ENCODE results near the gene MIS18A. TPM values are rescaled to one million over a fixed set of nuclear protein-coding genes. Genes with fewer than 3 reads are reported as not detected.
"Not testable (repeated sequence)": the region's sequence is repeated elsewhere in the genome, so short reads cannot be mapped to it uniquely, and the experiment has no call there.

The MIS18A gene
- total and polyA plus RNA-seq, 7 donors, result 2.4 to 12.0 (median 6.4) TPM

DNA sequence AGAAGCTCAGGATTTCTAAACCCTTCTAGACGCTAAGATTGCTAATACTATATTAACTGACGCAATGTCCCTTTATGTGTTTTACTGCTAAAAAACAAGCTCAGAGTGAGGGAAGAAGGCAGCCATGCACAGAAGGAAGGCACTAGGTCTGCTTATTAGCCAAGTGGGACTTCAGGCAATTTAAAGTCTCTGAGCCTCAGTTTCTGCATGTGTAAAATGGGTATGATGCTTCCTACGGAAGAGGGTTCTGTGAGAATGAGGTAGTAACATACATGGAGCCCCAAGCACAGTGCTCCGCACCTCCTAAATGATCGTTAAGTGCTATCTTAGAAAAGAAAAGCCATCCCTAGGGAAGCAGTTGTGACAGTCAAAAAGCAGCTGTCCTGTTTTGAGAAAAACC lies 16.9 kb downstream of the MIS18A start:
- peaks cover 0 to 14% (median 13%) of the 10 kb centered on the region in 4 donors for H3K4me1 ChIP-seq
- no peak for DNase-seq
- H3K9me3 ChIP-seq, result no peaks in the 10 kb centered on the region
- peaks cover 0 to 2% (median 0%) of the 10 kb centered on the region in 4 donors for H3K36me3 ChIP-seq
- TF ChIP-seq POLR2AphosphoS5 (IDR thresholded peaks at IDR 0.05), result no peak
- no peak for TF ChIP-seq EP300 (IDR thresholded peaks at IDR 0.05)
- intact Hi-C loops (cut with DNase I), result no loop called here
- no peaks in the 10 kb centered on the region for H3K27me3 ChIP-seq
- no peak overlapping the region for H3K27ac ChIP-seq
- 93 to 95% methylated on average over 5 of the region's 5 CpGs for WGBS, 2 donors
- no peak overlapping the region for H3K4me3 ChIP-seq

DNA sequence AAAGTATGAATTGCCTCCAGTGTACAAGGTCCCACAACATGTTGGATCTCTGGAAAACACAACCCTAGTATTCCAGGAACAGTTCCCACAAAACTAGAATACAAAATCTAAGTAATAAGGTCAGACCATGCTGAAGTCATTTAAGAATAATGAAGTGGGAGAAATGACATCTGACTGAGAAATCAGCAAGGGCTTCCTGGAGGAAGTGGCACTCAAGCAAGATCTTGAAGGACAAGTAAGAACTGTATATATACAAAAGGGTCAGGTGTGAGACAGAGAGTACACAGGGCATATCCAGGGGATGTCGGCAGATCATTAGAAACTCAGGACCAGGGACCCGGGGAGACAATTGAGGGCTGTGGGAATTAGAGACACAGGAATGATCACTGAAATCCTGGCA lies 18.7 kb downstream of the MIS18A start:
- Histone ChIP-seq H3K36me3 (no peaks in the 10 kb centered on the region), H3K9me3 (no peaks in the 10 kb centered on the region), H3K4me3 (no peak overlapping the region), H3K27me3 (no peaks in the 10 kb centered on the region), H3K4me1 (peaks cover 0 to 27% (median 23%) of the 10 kb centered on the region in 4 donors), H3K27ac (no peak overlapping the region)
- intact Hi-C loops (cut with DNase I), result no loop called here
- TF ChIP-seq, protein P1, sequence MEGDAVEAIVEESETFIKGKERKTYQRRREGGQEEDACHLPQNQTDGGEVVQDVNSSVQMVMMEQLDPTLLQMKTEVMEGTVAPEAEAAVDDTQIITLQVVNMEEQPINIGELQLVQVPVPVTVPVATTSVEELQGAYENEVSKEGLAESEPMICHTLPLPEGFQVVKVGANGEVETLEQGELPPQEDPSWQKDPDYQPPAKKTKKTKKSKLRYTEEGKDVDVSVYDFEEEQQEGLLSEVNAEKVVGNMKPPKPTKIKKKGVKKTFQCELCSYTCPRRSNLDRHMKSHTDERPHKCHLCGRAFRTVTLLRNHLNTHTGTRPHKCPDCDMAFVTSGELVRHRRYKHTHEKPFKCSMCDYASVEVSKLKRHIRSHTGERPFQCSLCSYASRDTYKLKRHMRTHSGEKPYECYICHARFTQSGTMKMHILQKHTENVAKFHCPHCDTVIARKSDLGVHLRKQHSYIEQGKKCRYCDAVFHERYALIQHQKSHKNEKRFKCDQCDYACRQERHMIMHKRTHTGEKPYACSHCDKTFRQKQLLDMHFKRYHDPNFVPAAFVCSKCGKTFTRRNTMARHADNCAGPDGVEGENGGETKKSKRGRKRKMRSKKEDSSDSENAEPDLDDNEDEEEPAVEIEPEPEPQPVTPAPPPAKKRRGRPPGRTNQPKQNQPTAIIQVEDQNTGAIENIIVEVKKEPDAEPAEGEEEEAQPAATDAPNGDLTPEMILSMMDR (IDR thresholded peaks at IDR 0.05), result no peak
- no peak for TF ChIP-seq EP300 (IDR thresholded peaks at IDR 0.05)
- no peak for TF ChIP-seq POLR2A (IDR thresholded peaks at IDR 0.05)
- TF ChIP-seq POLR2AphosphoS5 (IDR thresholded peaks at IDR 0.05), result no peak
- 82 to 85% methylated on average over 2 of the region's 2 CpGs for WGBS, 2 donors
- no peak for DNase-seq

DNA sequence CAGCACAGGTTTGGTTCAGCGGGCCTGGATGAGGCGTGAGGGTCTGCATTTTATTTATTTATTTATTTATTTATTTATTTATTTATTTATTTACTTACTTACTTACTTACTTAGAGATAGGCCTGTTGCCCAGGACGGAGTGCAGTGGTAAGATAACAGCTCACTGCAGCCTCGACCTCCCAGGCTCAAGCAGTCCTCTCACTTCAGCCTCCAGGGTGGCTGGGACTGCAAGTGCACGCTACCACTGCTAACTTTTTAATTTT lies 20.1 kb downstream of the MIS18A start:
- not testable (repeated sequence) for DNase-seq, H3K27me3 ChIP-seq, H3K27ac ChIP-seq, H3K4me3 ChIP-seq, H3K36me3 ChIP-seq, H3K9me3 ChIP-seq
- intact Hi-C loops (cut with DNase I), result loop anchor here (1.0 to 10.0 kb wide), 3 partner anchors 392 to 604 kb away; partner anchors contain the start of gene SOD1
- WGBS, 2 donors, result 87 to 89% methylated on average over 5 of the region's 5 CpGs
- H3K4me1 ChIP-seq, result peaks cover 0 to 34% (median 27%) of the 10 kb centered on the region in 4 donors

DNA sequence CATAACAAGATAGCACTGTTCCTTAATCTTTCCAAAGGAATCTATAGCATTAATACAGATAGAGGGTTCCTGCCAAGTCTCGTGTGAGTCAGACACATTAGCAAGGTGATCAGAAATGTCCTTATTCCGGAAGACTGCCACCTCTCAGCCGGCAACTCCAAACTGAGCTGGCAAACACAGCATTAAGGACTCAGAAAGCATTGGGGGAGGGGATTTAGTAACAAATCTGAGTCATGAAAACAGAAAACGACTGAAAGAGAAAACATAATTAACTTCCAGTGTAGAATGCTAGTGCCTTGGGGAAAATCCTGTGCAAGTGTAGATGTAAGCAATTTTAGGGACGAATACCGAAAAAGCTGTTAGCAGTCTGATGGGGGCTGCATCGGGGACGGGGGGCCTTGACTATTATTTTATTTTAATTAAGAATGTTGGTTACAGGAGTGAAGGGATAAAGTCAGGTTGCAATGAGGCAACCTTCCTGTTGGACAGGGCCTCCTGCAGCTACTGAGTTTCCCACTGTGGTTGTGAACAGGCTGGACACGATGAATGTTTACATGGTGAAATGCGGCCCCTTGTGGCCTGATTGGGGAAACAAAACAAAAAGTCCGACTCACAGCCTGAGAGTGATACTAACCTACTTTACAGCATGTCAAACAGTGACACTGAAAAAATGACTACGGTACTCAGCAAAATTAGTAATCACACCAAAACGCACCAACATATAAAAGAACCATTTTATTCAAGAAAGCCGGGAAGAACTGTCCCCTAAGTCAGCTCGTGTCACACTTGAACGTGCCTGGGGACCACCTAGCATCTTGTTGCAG lies 20.7 kb downstream of the MIS18A start:
- peak; percentile 82 for DNase-seq
- H3K36me3 ChIP-seq, result no peaks in the 10 kb centered on the region
- no peaks in the 10 kb centered on the region for H3K9me3 ChIP-seq
- WGBS, 2 donors, result 47 to 52% methylated on average over 16 of the region's 16 CpGs
- peak overlapping the region in 3 of 4 donors; percentile 34 to 73 (median 73) for H3K27ac ChIP-seq
- peaks cover 0 to 40% (median 33%) of the 10 kb centered on the region in 4 donors for H3K4me1 ChIP-seq
- H3K4me3 ChIP-seq, result no peak overlapping the region
- intact Hi-C loops (cut with DNase I), result loop anchor here (1.0 to 10.0 kb wide), 3 partner anchors 392 to 603 kb away; partner anchors contain the start of gene SOD1
- TF ChIP-seq POLR2A (IDR thresholded peaks at IDR 0.05) (no peak), EP300 (IDR thresholded peaks at IDR 0.05) (no peak), POLR2AphosphoS5 (IDR thresholded peaks at IDR 0.05) (peak in 2 of 4 donors; percentile 18 to 32)
- TF ChIP-seq, protein P1 (IDR thresholded peaks at IDR 0.05), result peak; percentile 65 to 86 (median 73)
- H3K27me3 ChIP-seq, result no peaks in the 10 kb centered on the region

DNA sequence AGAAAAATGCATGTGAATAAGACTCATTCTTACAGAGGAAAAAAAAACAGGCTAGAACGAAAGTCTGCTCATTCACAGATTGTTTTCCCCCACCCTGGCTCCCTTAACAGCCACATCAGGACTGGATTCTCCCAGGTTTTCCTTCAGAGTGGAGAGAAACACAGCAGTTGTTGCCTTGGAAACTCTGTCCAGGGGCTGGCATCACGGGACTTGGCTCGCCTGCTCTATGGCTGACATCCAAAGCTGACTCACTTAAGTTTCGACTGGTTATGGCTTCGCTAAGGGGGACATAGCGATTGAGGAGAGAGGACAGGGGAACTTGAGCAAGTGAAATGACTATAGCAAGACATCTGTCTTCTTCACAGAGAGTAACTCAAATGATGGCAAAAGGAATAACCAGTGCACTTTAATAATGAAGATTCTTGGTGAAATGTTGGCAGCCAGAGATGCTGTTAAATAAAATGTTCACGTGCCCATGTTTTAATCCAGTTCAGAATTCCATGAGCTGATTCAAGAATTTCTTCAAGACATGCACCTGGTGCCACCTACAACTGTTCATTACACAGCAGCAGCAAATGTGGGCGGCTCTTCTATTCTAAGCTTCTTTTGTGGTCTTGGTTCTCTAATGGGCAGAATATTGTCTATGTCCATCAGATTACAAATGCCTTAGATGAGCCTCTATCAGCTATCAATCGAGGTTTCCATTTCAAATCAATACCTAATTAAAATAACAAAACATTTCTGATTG lies 21.8 kb downstream of the MIS18A start:
- peak; percentile 89 for DNase-seq
- TF ChIP-seq, protein P1 (IDR thresholded peaks at IDR 0.05), result no peak
- TF ChIP-seq EP300 (IDR thresholded peaks at IDR 0.05) (peak in 1 of 4 donors; percentile 8), POLR2A (IDR thresholded peaks at IDR 0.05) (no peak), POLR2AphosphoS5 (IDR thresholded peaks at IDR 0.05) (peak in 3 of 4 donors; percentile 46 to 70 (median 49))
- Histone ChIP-seq H3K4me3 (no peak overlapping the region), H3K36me3 (no peaks in the 10 kb centered on the region), H3K4me1 (peaks cover 0 to 47% (median 38%) of the 10 kb centered on the region in 4 donors), H3K27ac (peak overlapping the region; percentile 34 to 73 (median 61)), H3K27me3 (no peaks in the 10 kb centered on the region), H3K9me3 (no peaks in the 10 kb centered on the region)
- intact Hi-C loops (cut with DNase I), result loop anchor here (10.0 kb wide), 1 partner anchor 602 kb away; the partner anchor contains the start of gene SOD1
- WGBS, 2 donors, result 27 to 59% methylated on average over 9 of the region's 9 CpGs
